ENCODE data around the gene MPHOSPH6. TPM values are rescaled to one million over a fixed set of nuclear protein-coding genes. Genes with fewer than 3 reads are reported as not detected.

Gene MPHOSPH6
- total RNA-seq, 4 donors from 2014 or later, result 17.8 to 48.9 (median 26.8) TPM

- TF ChIP-seq CTCF (IDR thresholded peaks at IDR 0.05; ENCODE audit: low read depth), result no peak
These were observed 51.3 kb downstream of the MPHOSPH6 start for GRCh38 chr16:82118749-82119148.

- TF ChIP-seq CTCF (IDR thresholded peaks at IDR 0.05; ENCODE audit: low read depth), result no peak
These were observed 53.5 kb downstream of the MPHOSPH6 start for GRCh38 chr16:82116535-82116934.

GRCh38 chr16:82113741-82114140 lies 56.3 kb downstream of the MPHOSPH6 start:
- TF ChIP-seq CTCF (IDR thresholded peaks at IDR 0.05; ENCODE audit: low read depth), result no peak

GRCh38 chr16:82111944-82112343 lies 58.1 kb downstream of the MPHOSPH6 start:
- TF ChIP-seq CTCF (IDR thresholded peaks at IDR 0.05; ENCODE audit: low read depth), result no peak

- TF ChIP-seq CTCF (IDR thresholded peaks at IDR 0.05; ENCODE audit: low read depth), result no peak
These were observed 61.2 kb downstream of the MPHOSPH6 start for GRCh38 chr16:82108774-82109173.

- no peak for TF ChIP-seq CTCF (IDR thresholded peaks at IDR 0.05; ENCODE audit: low read depth)
These were observed 61.9 kb downstream of the MPHOSPH6 start for GRCh38 chr16:82108100-82108499.

GRCh38 chr16:82105107-82105506 lies 64.9 kb downstream of the MPHOSPH6 start:
- TF ChIP-seq CTCF (IDR thresholded peaks at IDR 0.05; ENCODE audit: low read depth), result no peak

Small RNA genes within 50 kb of the gene (small RNA-seq; reads per million reads assigned to genes)
- not detected for gene RN7SKP190

Other genes with a start within 250 kb of the MPHOSPH6 start
- 1 to 10 TPM in 1 of 4 donors, under 1 TPM in 3; 0.16 to 2.3 (median 0.20) TPM for gene SDR42E1, start 158.8 kb downstream of the MPHOSPH6 start, total RNA-seq
- gene HSD17B2, start 135.0 kb downstream of the MPHOSPH6 start, total RNA-seq, result not detected